GM13977 (cell line): ENCODE results near the gene CNBD2.

Experiments used
- DNase-seq: peaks from one replicate; pipeline ENCODE4 v3.0.0; 2012; ENCODE audit warnings: low spot score
- CTCF ChIP-seq: IDR thresholded peaks from 2 replicates; pipeline ENCODE4 v1.5.1; 2012; ENCODE audit warnings: mild to moderate bottlenecking, control low read depth; ENCODE audit not compliant: insufficient read depth; ENCODE audit errors: extremely low read depth, missing control alignments
- in situ Hi-C: fragments of 300-500 bp; cut with MboI; formaldehyde crosslinking; loops from one replicate; pipeline ENCODE4 v1.12.0; 2022; ENCODE audit warnings: low sequenced_read_pairs, low pct_unique_long_range_greater_than_20kb, mixed read lengths, inconsistent platforms; ENCODE audit not compliant: unreplicated experiment

The CNBD2 gene

GRCh38 chr20:35981969-35982368 is 13.6 kb downstream of the CNBD2 start:
- in situ Hi-C loops, result no loop called here
- DNase-seq, result no peak
- no peak for TF ChIP-seq CTCF

GRCh38 chr20:35984382-35984781 is 16.0 kb downstream of the CNBD2 start:
- no peak for DNase-seq
- in situ Hi-C loops, result no loop called here
- no peak for TF ChIP-seq CTCF

GRCh38 chr20:35985806-35986205 is 17.4 kb downstream of the CNBD2 start:
- no peak for TF ChIP-seq CTCF
- DNase-seq, result no peak
- in situ Hi-C loops, result no loop called here

GRCh38 chr20:35988910-35989463 is 20.6 kb downstream of the CNBD2 start:
- in situ Hi-C loops, result no loop called here

GRCh38 chr20:35991142-35991771 is 22.9 kb downstream of the CNBD2 start:
- no peak for DNase-seq
- in situ Hi-C loops, result no loop called here
- peak; percentile 35 for TF ChIP-seq CTCF

More at GRCh38 chr20:35988910-35989463, 20.6 kb downstream of the CNBD2 start:
- no peak for DNase-seq
- TF ChIP-seq CTCF, result no peak

GRCh38 chr20:35992713-35993335 is 24.4 kb downstream of the CNBD2 start:
- peak; percentile 80 for DNase-seq
- in situ Hi-C loops, result no loop called here
- peak; percentile 78 for TF ChIP-seq CTCF
